GM18870 (cell line): ENCODE data around the gene TRPM3.

Experiments
- ATAC-seq: cut with Tn5 transposase; IDR thresholded peaks from one replicate; pipeline ENCODE4 v1.9.1; 2021; ENCODE audit warnings: moderate library complexity; ENCODE audit not compliant: unreplicated experiment

The TRPM3 gene

GRCh38 chr9:70566751-70567150 lies 554.7 kb downstream of the TRPM3 start:
- ATAC-seq, result no peak

DNA sequence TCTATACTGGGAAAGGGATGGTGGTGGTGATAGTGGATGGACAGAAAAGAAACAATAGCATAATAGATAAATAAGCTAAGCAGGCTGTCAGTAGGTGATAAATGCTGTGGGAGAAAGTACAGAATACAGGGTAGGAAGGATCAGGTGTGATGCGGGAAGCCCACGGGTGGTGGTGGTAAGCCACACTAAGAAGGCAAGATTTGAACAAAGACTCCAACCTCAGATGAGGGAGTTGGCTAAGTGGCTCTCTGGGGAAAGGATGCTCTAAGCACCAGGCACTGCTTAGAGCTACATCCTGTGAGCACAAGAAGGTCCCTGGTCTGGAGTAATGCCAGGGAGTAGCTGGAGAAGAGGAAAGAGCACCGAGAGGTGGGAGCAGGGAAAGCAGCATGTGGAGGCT lies 555.4 kb downstream of the TRPM3 start:
- ATAC-seq, result no peak

DNA sequence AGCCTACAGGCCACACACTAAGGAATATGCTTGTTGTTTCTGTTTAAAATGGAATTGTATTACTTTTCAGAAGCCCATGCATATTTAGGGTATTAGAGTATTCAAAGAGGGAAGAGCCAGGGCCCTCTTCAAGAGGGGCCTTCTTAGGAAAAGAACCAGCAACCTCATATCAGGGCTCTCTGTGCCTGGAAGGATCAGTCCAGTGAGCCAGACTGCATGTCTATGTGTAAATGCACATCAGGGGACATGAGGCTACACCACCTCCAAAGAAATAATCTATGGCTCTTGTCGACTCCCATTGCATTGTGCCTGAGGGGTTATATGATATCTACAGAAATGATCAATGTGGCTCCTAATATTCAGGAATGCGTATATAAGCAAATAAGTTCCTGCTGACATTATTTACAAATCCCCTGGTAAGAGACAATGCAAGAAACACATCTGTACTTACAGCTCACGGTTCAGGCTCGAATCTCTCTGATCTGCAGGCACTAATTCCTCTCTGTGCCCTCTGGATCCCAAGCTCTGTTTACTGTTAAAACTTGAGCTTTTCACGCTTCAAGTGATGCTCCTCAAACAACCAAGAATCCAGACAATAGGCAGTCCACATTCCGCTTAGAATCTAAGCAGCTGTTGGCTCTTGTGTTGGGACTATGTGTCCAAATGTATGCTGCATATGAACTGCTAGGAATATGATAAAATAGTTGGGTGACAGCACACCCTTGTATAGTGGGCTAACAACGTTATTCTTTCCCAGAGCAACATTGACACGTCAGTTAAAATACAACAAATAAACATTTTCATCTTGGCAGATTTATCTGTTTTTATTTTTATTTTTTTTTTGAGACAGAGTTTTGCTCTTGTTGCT lies 556.7 kb downstream of the TRPM3 start:
- ATAC-seq, result no peak

DNA sequence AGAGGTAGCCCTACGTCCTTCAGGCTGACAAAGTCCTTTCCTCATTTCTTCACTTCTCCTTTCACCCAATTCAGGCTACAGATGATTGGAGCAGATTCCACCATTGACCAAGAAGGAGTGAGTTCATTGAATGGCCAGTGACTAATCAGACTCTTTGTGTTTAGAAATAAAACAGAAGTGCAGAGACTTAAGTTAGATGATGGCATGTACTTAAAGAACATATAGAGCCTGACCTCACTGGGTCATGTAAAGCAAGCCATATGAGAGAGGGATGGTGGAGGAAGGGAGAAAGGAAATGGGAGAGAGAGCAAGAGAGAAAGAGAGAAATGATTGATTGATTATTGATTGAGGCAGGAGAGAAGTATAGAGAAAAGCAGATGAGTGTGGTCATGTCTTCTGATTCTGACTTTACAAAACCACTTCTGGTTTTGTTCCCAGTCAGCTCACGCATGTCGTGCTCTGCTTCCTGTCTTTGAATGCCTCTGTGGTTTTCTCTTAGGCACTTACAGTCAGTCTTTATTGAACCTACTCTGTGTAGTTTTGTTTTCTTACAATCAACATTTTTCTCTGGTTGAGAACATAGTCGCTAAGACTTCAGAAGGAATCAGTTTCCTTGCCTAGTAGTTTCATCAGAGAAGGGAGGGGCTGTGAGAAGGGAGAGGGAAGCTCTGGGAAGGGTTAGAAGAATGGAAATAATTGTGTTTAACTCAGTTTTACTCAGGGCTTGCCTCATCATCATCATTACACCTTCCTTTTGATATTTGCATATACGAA lies 557.8 kb downstream of the TRPM3 start:
- ATAC-seq, result peak; percentile 98

GRCh38 chr9:70563010-70563409 lies 558.4 kb downstream of the TRPM3 start:
- no peak for ATAC-seq

- no peak for ATAC-seq
Measured at GRCh38 chr9:70561786-70562395, 559.5 kb downstream of the TRPM3 start.

DNA sequence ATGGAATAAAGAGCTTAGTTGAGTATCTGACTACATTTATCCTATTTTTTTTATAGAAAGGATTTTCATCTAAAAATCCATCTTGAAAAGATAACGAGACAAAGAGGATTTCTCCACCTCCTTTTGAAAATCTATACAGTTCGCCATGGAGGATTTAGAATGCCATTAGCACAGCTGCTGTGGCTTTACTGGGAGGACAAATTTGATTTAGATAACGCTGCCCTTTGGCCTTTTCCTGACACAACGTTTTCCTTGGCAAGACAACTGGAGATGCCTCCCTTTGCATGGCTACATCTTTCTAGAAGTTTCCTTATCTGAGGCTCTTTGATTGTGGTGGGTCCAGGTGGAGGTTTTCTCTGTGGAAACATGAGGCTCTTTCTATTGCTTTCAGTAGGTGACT lies 560.3 kb downstream of the TRPM3 start:
- ATAC-seq, result no peak

GRCh38 chr9:70559102-70559501 lies 562.3 kb downstream of the TRPM3 start:
- no peak for ATAC-seq

GRCh38 chr9:70557661-70558369 lies 563.6 kb downstream of the TRPM3 start:
- peak; percentile 99 for ATAC-seq

DNA sequence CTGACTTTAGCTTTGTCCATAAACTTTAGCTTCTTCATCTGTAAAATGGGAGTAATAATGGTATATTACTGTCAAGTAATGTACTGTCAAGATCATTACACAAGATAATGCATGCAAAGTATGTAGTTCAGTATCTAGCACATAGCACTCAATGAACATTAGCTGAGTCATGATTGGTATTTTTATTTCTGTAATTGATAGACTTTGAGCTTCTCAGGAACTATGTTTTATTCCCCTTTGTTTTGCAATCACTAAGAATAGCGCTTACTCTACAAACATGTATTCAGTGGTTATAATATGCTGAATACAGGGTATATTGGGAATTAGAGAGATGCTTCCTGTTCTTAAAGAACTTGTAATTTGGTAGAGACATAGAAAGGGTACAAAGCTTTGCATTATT lies 564.6 kb downstream of the TRPM3 start:
- ATAC-seq, result no peak

GRCh38 chr9:70554881-70555280 lies 566.5 kb downstream of the TRPM3 start:
- ATAC-seq, result no peak

DNA sequence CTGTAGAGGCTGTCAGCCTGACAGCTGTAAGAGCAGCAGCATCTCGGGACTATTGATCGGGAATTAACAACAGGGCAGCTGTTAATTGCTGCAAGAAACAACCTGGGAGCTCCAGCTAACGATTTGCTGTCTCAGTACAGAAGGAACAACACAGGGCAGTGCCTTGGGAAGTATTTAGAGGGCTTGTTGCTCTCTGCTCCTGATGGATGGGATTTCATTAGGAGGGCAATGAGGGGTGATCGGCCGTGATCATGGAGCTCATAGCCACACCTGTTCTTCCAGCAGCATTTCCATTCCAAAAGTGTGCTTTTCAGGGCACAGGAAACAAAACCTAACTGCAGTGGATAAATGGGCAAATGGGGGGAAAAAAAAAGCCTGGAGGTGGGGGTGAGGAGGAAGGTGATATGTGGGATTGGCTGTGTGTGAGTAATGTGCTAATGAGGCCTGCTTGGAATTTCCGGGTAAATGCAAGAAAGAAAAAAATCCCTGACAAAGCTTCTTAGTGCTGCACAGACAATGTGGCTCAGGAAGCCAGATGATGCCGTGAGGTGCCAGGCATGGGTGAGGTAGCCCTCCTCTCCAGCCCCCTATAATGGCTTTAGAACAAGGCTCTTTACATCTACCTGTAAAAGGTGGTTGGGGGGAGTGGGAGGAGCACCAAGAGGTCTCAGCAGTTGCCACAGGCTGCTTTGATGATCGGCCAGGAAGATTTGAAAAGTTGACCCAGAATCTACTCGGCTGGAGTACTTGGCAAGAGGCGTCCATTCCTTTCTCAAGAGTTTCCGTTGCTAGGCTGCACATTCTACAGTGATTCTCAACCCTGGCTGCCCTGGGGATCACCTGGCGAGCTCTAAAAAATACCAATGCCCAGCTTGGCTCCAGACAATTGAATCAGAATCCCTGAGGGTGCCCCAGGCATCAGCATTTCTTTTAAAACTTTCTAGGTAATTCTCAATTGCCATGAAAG lies 567.4 kb downstream of the TRPM3 start:
- ATAC-seq, result no peak

DNA sequence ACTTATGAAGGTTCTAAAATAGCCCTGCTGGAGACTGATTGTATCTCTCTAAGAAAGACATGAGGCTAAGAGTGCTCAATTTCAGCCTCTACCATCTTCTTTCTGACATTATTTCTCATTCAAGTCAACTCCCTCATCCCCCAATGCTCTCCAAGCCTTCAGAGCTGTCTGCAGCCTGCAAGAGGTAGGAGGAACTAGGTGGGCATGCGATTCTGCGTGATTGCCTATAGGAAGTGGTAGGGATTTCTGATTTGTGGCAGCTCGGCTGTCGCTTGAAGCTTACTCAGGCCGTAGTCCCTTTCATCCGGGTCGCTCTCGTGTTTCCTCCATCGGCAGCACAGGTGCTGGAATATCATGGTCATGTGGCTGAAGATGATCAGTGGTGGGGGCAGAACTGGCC lies 568.9 kb downstream of the TRPM3 start:
- no peak for ATAC-seq

DNA sequence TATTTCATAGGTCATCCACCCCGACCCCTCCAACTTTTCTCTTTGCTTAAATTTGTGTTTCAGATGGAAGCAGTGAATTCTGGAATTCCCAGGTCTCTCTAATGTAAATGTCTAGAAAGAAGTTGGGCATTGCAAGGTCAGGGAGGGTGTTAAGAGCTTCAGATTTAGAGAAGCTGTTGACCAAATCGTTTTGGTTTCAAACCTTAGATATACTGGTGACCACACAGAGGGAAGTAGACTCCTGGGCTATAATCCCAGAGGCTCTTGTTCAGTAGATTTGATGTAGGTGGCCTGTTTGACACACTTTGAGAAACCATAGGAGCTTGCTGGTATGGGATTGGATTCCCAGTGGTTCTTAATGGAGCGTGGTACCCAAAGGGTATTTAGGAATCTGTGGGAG lies 569.6 kb downstream of the TRPM3 start:
- ATAC-seq, result no peak

DNA sequence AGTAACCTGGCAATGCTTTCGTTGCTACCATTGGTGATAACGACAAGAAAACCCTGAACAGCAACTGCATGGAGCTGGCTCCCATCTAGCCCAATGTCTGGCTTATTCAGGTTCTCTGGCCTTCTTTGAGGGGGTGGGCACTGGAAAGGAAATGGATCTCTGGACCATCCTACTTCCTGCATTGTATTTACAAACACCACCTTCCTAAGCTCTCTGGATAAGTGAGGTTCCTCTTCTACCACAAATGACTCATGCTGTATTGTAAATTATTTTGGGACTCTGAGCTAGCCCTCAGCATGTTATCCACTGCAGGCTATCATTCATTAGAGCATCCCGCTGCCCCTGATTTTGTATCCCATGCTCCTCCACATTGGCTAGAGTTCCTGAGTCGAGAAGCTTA lies 570.0 kb downstream of the TRPM3 start:
- no peak for ATAC-seq

GRCh38 chr9:70549926-70550325 lies 571.5 kb downstream of the TRPM3 start:
- no peak for ATAC-seq

GRCh38 chr9:70542311-70542931 lies 579.0 kb downstream of the TRPM3 start:
- ATAC-seq, result no peak

GRCh38 chr9:70540016-70540415 lies 581.4 kb downstream of the TRPM3 start:
- no peak for ATAC-seq

DNA sequence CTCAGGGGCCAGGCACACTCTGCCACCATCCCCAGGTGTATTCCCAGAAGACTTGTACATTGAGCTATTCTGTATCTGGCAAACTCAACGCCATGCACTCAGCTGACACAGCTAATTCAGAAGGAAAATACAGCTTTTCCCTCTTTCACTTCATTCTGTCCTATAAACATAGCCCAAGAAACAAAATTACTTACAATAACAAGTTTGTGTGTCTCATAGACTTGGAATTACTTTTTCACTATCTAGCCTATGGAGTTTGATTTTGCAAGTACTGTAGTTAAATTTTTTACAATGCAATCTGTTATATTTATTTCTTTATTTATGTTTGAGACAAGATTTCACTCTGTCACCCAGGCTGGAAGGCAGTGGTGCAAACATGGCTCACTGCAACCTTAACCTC lies 581.9 kb downstream of the TRPM3 start:
- ATAC-seq, result no peak

DNA sequence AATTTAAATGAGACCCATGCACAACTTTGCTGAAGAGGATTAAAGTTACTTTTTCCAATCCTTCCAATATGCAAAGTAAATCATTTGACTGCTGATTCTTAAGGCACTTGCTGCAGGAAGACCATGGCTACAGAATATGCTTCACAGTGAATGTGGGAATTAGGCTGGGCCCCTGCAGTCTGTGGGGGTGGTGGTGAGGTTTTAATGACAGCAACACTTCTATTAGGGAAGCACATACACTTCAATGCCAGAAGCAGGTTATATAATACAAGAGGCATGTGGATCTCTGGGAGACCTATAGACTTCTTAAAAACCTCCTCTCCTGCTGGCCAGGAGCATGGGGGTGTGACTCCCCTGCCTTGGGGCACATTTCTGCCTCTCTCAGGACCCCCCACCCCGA lies 582.4 kb downstream of the TRPM3 start:
- ATAC-seq, result no peak
